ENCODE data around the gene JAKMIP3. TPM values are rescaled to one million over a fixed set of nuclear protein-coding genes. Genes with fewer than 3 reads are reported as not detected.

JAKMIP3 gene
- polyA plus RNA-seq, 6 donors from 2014 or later = not detected

DNA sequence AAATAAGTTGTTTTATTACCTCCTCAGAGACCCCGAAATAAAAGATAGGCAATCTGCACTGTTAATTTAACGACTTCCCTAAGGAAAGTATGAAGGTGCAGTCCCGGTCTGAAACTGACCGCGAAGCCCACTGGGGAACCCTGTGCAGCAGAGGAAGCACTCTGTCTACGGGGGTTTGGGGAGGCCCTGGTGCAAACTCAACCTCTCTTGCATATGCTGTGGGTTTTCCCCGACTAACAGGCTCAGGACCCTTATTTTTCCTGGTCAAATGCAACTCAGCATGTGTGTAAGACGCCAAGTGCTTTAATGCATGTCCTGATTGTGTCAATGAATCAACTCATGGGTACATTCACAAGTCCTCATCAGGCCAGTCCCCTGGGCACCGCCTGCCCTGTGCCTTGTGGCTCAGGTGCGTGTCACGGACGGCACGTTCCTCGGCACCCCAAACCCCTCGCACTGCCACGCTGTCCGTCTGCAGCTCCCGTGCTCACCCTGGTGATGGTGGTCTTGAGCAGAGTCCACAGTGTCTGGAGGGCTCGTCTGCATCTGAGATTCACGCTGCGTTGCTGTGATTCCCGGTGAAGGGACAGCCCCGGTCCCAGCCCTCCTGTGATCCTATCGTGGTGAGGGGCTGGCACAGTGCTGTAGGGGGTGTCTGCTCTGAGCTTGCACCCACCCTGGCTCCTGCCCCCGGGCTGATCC lies 33.8 kb downstream of the JAKMIP3 start:
- Mint-ChIP-seq H3K4me3 (no peak overlapping the region), H3K27ac (no peak overlapping the region), H3K36me3 (no peaks in the 10 kb centered on the region), H3K4me1 (no peaks in the 10 kb centered on the region), H3K27me3 (peaks cover 11 to 51% (median 45%) of the 10 kb centered on the region in 3 donors), H3K9me3 (peaks cover 0 to 7% (median 0%) of the 10 kb centered on the region in 7 donors)
- DNase-seq = no peak
- ATAC-seq (ENCODE audit: low read depth in 2 of 2) = no peak

DNA sequence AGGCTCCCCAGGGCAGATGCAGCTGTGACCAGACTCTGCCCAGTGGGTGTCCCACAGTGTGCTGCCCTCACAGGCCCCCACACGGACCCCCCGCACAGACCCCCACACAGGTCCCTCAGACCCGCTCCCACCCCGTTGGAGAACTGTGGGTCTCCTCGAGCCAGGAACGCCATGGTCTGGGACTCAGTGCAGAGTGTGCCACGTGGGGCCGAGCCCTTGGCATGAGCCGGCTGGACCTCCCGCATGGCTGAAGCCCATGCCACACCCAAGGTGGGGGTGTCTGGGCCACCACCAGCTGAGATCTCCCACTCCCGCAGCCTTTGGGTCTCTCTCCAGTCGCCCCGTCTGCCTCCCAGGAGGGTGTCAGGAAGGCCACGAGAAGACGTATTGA lies 34.3 kb downstream of the JAKMIP3 start:
- H3K4me3 Mint-ChIP-seq = no peak overlapping the region
- H3K36me3 Mint-ChIP-seq = no peaks in the 10 kb centered on the region
- peaks cover 0 to 7% (median 0%) of the 10 kb centered on the region in 7 donors for H3K9me3 Mint-ChIP-seq
- no peak overlapping the region for H3K27ac Mint-ChIP-seq
- no peak for DNase-seq
- ATAC-seq (ENCODE audit: low read depth in 2 of 2) = no peak
- peaks cover 11 to 47% (median 43%) of the 10 kb centered on the region in 3 donors for H3K27me3 Mint-ChIP-seq
- no peaks in the 10 kb centered on the region for H3K4me1 Mint-ChIP-seq

DNA sequence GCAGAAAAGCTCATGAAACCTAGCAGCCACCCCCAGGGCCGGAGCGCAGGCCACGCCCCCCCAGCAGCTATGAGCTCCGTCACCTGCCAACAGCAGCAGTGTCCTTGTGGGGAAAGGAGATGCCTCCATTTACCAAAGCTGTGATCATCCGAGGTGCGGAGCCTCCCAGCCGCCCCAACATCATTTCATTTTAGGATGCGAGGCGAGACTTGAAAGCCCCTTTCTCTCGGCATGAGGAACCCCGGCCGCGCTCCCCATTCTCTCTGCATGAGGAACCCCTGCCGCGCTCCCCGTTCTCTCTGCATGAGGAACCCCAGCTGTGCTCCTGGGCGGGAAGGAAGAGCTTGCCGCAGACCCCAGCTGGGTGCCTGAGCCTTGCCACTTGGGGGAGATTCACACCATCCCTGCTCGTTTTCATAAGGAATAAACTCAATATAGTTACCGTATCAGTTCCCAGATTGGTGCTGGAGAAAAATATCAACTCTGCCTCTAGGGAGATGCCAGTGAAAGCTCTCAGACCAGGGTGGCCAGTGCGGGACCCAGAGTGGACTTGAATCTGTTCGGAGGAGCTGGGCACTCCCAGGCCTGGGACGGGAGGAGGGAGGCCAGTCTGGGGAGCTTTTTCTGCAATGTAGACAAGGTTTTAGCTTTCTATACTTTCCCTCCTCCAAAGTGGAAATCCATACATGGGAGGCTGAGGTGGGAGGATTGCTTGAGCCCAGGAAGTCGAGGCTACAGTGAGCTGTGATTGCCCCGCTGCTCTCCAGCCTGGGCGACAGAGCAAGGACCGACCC lies 35.0 kb downstream of the JAKMIP3 start:
- ATAC-seq (ENCODE audit: low read depth in 2 of 2) = no peak
- Mint-ChIP-seq H3K4me1 (no peaks in the 10 kb centered on the region), H3K9me3 (peaks cover 0 to 2% (median 0%) of the 10 kb centered on the region in 7 donors), H3K27me3 (peaks cover 6 to 41% (median 36%) of the 10 kb centered on the region in 3 donors), H3K4me3 (no peak overlapping the region), H3K36me3 (no peaks in the 10 kb centered on the region), H3K27ac (no peak overlapping the region)
- DNase-seq = no peak

DNA sequence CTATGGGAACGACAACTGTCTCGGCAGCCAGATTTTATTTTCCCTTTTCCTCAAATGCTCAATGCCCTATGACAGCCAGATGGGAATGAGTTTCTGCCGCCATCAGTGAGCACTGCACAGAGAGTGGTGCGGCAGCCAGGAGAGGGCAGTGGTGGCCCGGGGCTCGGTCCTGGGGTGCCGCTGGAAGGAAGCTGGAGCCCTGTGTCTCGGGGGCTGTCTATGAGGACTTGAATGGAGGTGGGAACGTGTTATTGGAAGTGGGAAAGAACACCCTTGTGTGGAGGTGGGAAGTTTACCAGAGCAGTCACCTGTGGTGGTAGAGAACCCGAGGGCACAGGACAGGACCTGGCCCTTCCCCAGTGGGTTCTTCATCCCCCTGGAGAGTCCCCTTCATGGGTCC lies 35.8 kb downstream of the JAKMIP3 start:
- H3K9me3 Mint-ChIP-seq = peaks cover 0 to 2% (median 0%) of the 10 kb centered on the region in 7 donors
- no peak overlapping the region for H3K4me3 Mint-ChIP-seq
- H3K4me1 Mint-ChIP-seq = no peaks in the 10 kb centered on the region
- peaks cover 0 to 33% (median 33%) of the 10 kb centered on the region in 3 donors for H3K27me3 Mint-ChIP-seq
- no peaks in the 10 kb centered on the region for H3K36me3 Mint-ChIP-seq
- ATAC-seq (ENCODE audit: low read depth in 2 of 2) (no peak), DNase-seq (no peak)
- H3K27ac Mint-ChIP-seq = no peak overlapping the region

DNA sequence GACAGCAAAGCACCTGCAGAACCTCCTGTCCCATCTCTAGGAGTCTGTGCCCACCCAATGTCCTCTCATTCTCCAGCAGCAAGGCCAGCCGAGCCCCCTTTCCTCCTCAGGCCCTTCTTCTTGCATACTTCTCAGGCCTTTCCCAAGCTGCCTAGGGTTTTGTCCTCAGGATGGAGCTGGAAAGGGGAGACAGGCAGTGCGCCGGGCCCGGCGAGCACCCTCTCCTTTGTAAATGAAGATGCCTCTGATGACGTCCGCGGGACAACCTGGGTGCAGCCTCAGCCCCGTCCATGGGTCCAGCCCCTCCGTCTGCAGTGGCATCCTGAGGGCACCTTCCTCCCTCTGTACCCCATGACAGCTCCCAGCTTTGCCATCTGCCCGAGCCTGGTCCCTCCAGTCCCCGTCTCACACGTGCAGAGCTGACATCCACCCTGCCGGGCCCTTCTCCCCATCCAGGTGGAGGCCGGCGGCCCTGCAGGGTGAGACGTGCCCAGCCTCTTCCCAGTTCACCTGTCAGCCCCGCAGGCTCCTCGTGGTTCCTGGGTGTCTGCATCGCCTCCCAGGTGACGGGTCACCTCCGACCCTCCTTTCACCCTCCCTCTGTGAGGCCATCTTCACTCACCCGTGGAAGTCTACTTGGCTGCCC lies 36.4 kb downstream of the JAKMIP3 start:
- DNase-seq (no peak), ATAC-seq (ENCODE audit: low read depth in 2 of 2) (no peak)
- Mint-ChIP-seq H3K4me3 (no peak overlapping the region), H3K36me3 (no peaks in the 10 kb centered on the region), H3K27me3 (peaks cover 0 to 27% (median 26%) of the 10 kb centered on the region in 3 donors), H3K9me3 (no peaks in the 10 kb centered on the region), H3K4me1 (no peaks in the 10 kb centered on the region), H3K27ac (no peak overlapping the region)

DNA sequence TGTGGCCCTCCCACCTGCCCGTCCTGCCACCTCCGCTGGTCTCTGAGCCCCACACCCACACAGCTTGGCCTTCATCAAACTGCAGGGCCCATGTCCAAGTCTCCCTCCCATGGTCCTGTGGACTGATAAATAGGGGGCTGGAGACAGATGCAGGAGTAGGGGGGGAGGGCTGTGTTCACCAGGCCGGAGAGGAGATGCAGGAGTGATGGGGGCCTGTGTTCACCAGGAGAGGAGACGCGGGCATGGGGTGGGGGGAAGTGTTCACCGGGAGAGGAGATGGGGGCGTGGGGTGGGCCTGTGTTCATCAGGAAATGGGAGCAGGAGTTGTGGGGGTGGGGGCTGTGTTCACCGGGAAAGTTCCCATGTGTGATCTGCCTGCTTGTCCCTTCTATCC lies 37.0 kb downstream of the JAKMIP3 start:
- Mint-ChIP-seq H3K36me3 (no peaks in the 10 kb centered on the region), H3K4me1 (no peaks in the 10 kb centered on the region), H3K4me3 (peak overlapping the region in 1 of 8 donors; percentile 56), H3K9me3 (no peaks in the 10 kb centered on the region), H3K27ac (no peak overlapping the region), H3K27me3 (peaks cover 0 to 26% (median 25%) of the 10 kb centered on the region in 3 donors)
- no peak for ATAC-seq (ENCODE audit: low read depth in 2 of 2)
- DNase-seq = no peak

DNA sequence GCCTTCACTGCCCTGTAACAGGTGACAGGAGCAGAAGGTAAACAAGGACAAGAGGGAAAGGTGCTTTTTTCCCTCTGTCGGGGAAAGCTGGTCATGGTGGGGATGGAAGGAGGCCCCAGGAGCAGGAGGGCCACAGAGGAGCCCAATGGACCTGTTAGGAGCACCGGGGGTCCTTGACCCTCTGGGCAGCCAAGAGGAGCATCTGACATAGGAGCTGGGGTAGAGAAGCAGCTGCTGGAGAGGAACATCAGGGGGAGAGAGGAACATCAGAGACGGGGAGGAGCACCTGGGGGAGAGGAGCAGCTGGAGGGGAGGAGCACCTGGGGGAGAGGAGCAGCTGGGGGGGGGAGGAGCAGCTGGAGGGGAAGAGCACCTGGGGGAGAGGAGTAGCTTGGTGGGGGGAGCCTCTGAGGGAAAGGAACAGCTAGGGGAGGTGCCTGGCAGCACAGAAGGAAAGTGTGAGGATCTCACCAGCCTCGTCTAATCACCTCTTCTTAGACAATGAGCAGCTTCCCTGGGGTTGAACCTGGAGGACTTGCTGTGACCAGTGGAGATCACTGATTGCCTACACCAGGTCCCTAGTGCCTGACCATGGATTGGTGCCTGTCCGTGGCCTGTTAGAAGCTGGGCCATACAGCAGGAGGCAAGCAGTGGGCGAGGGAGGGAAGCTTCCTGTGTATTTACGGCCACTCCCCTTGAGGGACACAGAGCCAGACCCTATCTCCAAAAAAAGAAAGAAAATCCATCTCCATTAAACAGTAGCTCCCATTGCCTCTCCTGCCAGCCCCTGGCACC lies 37.6 kb downstream of the JAKMIP3 start:
- Mint-ChIP-seq H3K27me3 (peaks cover 0 to 20% (median 19%) of the 10 kb centered on the region in 3 donors), H3K27ac (no peak overlapping the region), H3K36me3 (no peaks in the 10 kb centered on the region), H3K9me3 (no peaks in the 10 kb centered on the region), H3K4me1 (no peaks in the 10 kb centered on the region), H3K4me3 (no peak overlapping the region)
- ATAC-seq (ENCODE audit: low read depth in 2 of 2) (no peak), DNase-seq (no peak)

DNA sequence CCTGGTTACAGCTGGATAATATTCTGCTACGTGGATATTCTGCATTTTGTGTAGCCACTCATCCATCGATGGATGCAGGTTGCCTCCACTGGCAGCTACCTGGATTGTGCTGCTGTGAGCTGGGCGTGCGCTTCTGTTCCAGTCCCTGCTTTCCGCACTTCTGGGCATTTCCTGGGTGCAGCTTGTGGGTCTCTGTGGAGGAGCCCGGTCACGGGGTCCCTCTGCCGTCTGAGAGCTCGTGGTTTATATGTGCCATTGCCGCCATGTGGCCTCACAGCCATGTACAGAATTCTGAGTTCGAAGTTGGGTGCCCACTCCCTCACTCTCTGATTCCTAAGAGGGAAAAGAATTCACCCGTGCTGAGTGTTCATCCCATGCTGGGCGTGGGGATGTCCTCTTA lies 38.3 kb downstream of the JAKMIP3 start:
- no peaks in the 10 kb centered on the region for H3K9me3 Mint-ChIP-seq

DNA sequence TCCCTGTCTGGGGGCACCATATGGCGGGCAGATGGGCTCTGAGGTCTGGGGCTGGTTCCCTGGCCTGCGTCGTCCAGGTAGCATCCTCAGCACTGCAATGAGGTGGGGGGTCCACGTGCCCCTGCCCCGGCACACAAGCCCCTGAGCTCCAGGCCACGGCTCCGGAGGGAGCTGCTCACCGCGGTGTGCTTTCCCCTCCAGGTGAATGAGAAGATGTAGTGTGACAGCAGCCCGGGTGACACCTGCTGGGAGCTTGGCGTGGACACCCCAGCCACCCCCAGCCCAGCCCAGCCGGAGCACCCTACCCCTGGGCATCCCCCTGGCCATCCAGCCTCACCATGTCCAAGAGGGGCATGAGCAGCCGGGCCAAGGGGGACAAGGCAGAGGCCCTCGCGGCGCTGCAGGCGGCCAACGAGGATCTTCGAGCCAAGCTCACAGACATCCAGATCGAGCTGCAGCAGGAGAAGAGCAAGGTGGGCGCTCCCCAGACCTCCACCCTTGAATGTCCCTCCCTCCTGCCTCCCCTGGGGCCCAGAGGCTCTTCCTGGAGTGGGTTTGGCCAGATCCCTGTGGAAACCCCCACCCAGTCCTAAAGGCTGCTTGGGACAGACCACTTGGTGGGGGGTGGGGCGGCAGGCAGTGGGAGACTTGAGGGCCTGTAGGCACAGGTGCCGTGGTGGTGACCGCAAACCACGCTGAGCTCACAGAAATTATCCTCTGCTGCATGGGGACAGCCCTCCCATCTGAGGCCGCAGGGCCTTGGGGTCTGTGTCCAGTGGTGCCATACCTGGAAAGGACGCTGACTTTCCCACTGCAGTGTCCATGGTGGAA lies 38.9 kb downstream of the JAKMIP3 start:
- H3K27me3 Mint-ChIP-seq = peaks cover 0 to 18% (median 16%) of the 10 kb centered on the region in 3 donors
- H3K4me1 Mint-ChIP-seq = no peaks in the 10 kb centered on the region
- H3K36me3 Mint-ChIP-seq = no peaks in the 10 kb centered on the region
- no peak overlapping the region for H3K4me3 Mint-ChIP-seq
- H3K9me3 Mint-ChIP-seq = no peaks in the 10 kb centered on the region
- no peak for DNase-seq
- no peak for ATAC-seq (ENCODE audit: low read depth in 2 of 2)
- H3K27ac Mint-ChIP-seq = no peak overlapping the region

More for the DNA sequence above, 38.3 kb downstream of the JAKMIP3 start:
- Mint-ChIP-seq H3K4me3 (no peak overlapping the region), H3K27me3 (peaks cover 0 to 18% (median 16%) of the 10 kb centered on the region in 3 donors), H3K27ac (no peak overlapping the region), H3K36me3 (no peaks in the 10 kb centered on the region), H3K4me1 (no peaks in the 10 kb centered on the region)
- ATAC-seq (ENCODE audit: low read depth in 2 of 2) (no peak), DNase-seq (no peak)

DNA sequence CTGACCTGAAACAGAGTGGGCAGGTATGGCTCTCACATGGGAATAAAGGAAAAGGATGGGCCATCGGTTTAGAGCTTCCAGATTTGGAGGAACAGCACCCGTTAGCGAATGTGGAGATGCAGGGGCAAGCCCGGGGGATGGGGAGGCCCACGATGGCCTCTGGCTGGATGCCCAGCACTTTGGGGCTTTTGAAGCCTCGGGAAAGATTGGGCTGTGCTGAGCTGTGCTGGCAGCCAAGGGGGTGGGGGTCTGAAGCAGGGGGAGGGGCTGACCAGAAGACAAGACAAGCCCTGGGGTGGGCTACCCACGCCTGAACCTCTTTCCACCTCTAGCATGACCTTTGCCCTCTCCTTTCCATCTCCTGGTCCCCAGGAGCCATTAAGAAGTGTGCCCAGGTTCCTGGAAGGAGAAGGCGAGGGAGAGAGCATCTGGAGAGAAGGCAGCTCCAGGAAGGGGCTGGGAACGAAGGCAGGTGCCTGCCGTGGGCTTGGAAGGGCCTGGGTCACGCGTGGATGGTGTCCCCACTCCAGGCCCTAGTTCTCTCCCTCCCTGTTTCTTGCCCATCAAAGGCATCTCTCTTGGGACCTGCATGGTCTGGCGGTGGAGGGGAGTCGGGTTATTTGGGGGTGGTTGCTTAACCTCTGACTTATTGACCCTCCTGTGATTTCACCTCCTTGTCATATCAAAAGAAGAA lies 39.7 kb downstream of the JAKMIP3 start:
- no peak for DNase-seq
- H3K9me3 Mint-ChIP-seq = no peaks in the 10 kb centered on the region
- H3K27me3 Mint-ChIP-seq = peaks cover 0 to 18% (median 16%) of the 10 kb centered on the region in 3 donors
- H3K36me3 Mint-ChIP-seq = no peaks in the 10 kb centered on the region
- ATAC-seq (ENCODE audit: low read depth in 2 of 2) = no peak
- no peaks in the 10 kb centered on the region for H3K4me1 Mint-ChIP-seq
- H3K4me3 Mint-ChIP-seq = peak overlapping the region in 1 of 8 donors; percentile 1
- no peak overlapping the region for H3K27ac Mint-ChIP-seq

DNA sequence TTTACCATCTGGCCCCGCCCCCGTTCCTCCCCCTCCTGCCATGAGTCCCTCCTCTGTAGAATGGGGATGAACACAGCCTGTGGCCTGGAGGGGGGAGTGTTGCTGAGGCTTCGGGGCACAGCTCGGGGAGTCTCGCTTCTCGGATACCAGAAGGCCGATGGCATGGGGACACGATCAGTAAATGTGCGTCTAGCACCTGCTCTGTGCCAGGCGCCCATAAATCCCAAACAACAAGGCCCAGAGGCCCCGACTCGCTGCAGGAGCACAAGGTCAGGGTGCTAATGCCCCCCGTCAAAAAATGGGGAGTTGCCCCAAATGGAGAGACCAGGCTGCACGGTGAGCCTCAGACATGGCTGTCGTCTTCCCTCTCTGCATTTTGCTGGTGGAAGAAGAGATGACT lies 40.7 kb downstream of the JAKMIP3 start:
- peaks cover 0 to 16% (median 14%) of the 10 kb centered on the region in 3 donors for H3K27me3 Mint-ChIP-seq
- no peak for ATAC-seq (ENCODE audit: low read depth in 2 of 2)
- H3K36me3 Mint-ChIP-seq = no peaks in the 10 kb centered on the region
- no peaks in the 10 kb centered on the region for H3K4me1 Mint-ChIP-seq
- no peak overlapping the region for H3K27ac Mint-ChIP-seq
- H3K9me3 Mint-ChIP-seq = no peaks in the 10 kb centered on the region
- no peak overlapping the region for H3K4me3 Mint-ChIP-seq
- DNase-seq = no peak

Data from naive B cell (primary cell).